ENCODE data around the gene CUL4A. TPM values are rescaled to one million over a fixed set of nuclear protein-coding genes. Genes with fewer than 3 reads are reported as not detected.

CUL4A gene
- total RNA-seq, 4 donors from 2014 or later, result 106 to 143 (median 122) TPM

- no peak for TF ChIP-seq CTCF (IDR thresholded peaks at IDR 0.05; ENCODE audit: low read depth)
These were observed 84.3 kb downstream of the CUL4A start for GRCh38 chr13:113293686-113294085.

- TF ChIP-seq CTCF (IDR thresholded peaks at IDR 0.05; ENCODE audit: low read depth), result no peak
These were observed 86.4 kb downstream of the CUL4A start for GRCh38 chr13:113295776-113296175.

GRCh38 chr13:113296823-113297369 lies 87.5 kb downstream of the CUL4A start, which contains the start of gene LAMP1:
Gene LAMP1 (plus strand): TSS chr13:113297239. CDS start chr13:113297435, 196 bp downstream.
- TF ChIP-seq CTCF (IDR thresholded peaks at IDR 0.05; ENCODE audit: low read depth), result no peak

GRCh38 chr13:113297370-113298042 lies 88.1 kb downstream of the CUL4A start:
- no peak for TF ChIP-seq CTCF (IDR thresholded peaks at IDR 0.05; ENCODE audit: low read depth)

GRCh38 chr13:113298043-113298945 lies 88.9 kb downstream of the CUL4A start:
- TF ChIP-seq CTCF (IDR thresholded peaks at IDR 0.05; ENCODE audit: low read depth), result no peak

GRCh38 chr13:113299951-113300350 lies 90.5 kb downstream of the CUL4A start:
- no peak for TF ChIP-seq CTCF (IDR thresholded peaks at IDR 0.05; ENCODE audit: low read depth)

- TF ChIP-seq CTCF (IDR thresholded peaks at IDR 0.05; ENCODE audit: low read depth), result no peak
These were observed 93.6 kb downstream of the CUL4A start for GRCh38 chr13:113302986-113303385.
